GM12864 (cell line): ENCODE results near the gene MRPS18A.

Source experiments
- DNase-seq: peaks from one replicate; pipeline ENCODE4 v3.0.0-alpha.2; 2011; ENCODE audit warnings: low read depth
- H3K4me3 ChIP-seq: 2 replicates; pipeline ENCODE4 v1.5.1; 2011; ENCODE audit warnings: mild to moderate bottlenecking, low read depth, low read length, control low read depth
- TF ChIP-seq, protein P1 (sequence below): IDR thresholded peaks from 2 replicates; pipeline ENCODE4 v1.5.1; 2011; ENCODE audit warnings: low read depth, mild to moderate bottlenecking, moderate library complexity, low read length, control low read depth, inconsistent platforms; ENCODE audit errors: missing control alignments

The MRPS18A gene

DNA sequence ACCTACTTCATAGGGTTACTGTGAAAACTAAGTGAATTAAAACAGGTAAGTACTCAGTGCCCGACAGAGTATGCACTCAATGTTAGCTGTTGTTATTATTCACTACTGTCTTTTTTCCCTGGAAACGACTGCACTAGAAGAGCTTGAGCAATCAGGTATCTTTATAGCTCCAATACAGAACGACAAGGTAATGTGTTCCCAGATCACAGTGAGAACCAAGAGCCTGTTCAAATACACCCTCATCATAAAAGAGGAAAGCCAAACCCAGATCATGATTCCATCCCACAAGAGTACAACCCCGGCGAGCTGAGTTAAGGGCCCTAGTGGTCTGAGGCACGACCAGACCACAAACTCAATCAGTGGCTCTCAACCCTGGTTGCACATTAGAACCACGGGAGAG lies 9.8 kb downstream of the MRPS18A start:
- TF ChIP-seq, protein P1, sequence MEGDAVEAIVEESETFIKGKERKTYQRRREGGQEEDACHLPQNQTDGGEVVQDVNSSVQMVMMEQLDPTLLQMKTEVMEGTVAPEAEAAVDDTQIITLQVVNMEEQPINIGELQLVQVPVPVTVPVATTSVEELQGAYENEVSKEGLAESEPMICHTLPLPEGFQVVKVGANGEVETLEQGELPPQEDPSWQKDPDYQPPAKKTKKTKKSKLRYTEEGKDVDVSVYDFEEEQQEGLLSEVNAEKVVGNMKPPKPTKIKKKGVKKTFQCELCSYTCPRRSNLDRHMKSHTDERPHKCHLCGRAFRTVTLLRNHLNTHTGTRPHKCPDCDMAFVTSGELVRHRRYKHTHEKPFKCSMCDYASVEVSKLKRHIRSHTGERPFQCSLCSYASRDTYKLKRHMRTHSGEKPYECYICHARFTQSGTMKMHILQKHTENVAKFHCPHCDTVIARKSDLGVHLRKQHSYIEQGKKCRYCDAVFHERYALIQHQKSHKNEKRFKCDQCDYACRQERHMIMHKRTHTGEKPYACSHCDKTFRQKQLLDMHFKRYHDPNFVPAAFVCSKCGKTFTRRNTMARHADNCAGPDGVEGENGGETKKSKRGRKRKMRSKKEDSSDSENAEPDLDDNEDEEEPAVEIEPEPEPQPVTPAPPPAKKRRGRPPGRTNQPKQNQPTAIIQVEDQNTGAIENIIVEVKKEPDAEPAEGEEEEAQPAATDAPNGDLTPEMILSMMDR: no peak
- DNase-seq: no peak
- H3K4me3 ChIP-seq: no peak overlapping the region

DNA sequence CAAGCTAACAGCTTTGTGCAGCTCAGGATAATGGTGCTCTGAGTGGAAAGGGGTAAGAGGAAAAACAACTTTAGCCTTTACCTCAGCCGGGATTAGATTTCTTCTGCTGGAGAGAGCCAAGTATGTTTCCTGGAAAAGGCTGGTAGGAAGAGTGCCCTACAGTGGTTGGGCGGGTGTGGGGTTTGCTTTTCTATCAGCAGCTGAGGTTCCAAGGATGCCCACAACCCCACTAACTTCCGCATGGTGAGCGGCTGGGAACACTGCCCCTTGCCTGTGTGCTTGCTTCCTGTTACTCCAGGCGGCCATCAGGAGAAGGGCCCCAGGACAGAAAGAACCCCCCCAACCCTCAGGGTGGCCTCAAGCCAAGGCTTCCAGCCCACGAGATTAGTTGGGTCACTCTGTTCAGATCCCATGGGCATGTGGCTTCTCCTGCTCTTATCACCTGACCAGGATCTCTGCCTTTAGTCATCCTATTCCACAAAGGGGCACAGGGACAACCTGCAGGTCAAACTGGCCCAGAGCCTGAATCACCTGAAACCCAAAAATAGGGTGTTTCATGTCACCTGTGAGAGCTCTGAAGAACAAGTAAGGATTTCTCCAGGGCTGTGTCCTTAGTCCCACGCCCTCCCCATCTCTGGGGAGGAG lies 10.5 kb downstream of the MRPS18A start:
- TF ChIP-seq, protein P1: no peak
- no peak for DNase-seq

DNA sequence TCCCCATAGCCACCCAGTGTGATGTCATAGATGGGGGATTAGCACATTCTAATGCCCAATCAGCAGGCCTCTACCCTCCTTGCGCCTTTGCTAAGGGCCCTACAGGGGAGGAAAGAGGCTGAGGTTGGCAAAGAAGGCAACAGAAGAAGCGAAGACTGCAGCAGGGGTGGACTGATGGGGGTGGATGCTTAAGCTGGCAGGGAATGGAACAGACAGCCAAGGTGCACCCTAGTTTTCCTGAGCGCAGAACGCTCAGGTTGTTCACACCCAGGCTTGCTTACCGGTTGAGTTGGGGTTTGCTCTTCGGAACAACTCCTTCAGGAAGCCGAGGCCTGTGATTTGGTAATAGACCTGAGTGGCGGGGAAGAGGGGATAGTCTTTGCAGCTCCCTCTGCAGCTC lies 12.7 kb downstream of the MRPS18A start:
- H3K4me3 ChIP-seq: no peak overlapping the region
- no peak for DNase-seq
- TF ChIP-seq, protein P1: no peak

More for the DNA sequence above, 10.5 kb downstream of the MRPS18A start:
- no peak overlapping the region for H3K4me3 ChIP-seq

DNA sequence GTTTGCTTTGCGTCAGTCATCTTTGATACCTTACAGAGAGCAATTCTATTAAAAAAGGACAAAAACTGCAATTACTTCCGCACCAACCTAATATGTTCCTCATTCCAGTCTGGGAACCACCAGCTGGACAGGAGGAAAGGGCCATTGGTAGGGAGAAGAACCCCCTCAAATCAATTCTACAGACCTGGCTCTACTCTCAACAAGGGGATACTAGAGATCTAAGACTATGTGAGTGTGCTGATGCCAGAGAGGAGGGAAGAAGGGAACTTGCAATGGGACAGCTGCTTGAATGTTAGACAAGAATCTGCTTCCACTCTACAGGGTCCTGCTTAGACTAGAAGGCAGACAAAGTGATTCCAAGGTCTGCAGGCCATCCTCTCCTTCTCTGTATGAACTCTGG lies 13.3 kb downstream of the MRPS18A start:
- TF ChIP-seq, protein P1: no peak
- DNase-seq: no peak
- no peak overlapping the region for H3K4me3 ChIP-seq

DNA sequence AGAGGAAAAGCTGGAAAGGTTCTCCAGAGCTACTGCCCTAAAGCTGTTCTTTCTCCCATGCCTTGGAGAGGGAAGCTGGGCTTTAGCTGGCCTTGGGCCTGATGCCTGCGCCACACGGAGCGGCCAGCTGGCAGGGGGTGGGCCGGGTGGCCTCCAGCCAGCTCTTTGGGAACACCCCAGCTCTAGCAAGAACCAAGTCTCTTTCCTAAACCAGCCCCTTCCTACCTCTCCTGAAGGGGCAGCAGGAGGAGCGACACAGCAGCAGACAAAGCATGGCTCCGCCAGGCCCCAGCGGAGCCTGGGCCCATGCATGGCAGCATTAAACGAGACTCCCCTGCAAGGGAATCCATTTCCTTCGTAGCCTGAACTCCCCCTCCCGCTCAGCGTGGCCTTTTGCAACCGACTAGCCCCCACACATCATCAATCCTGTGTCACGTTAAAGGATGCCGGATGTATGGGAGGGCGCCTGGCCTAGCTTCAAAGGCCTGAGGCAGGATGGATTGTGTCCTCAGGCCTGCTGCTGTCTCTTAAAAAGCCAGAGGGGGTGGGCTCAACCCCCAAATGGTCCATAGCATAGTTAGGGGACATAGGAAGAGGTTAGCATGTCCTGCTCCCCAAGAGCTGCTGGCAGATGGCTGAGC lies 14.0 kb downstream of the MRPS18A start:
- DNase-seq: no peak
- no peak overlapping the region for H3K4me3 ChIP-seq
- TF ChIP-seq, protein P1: no peak

DNA sequence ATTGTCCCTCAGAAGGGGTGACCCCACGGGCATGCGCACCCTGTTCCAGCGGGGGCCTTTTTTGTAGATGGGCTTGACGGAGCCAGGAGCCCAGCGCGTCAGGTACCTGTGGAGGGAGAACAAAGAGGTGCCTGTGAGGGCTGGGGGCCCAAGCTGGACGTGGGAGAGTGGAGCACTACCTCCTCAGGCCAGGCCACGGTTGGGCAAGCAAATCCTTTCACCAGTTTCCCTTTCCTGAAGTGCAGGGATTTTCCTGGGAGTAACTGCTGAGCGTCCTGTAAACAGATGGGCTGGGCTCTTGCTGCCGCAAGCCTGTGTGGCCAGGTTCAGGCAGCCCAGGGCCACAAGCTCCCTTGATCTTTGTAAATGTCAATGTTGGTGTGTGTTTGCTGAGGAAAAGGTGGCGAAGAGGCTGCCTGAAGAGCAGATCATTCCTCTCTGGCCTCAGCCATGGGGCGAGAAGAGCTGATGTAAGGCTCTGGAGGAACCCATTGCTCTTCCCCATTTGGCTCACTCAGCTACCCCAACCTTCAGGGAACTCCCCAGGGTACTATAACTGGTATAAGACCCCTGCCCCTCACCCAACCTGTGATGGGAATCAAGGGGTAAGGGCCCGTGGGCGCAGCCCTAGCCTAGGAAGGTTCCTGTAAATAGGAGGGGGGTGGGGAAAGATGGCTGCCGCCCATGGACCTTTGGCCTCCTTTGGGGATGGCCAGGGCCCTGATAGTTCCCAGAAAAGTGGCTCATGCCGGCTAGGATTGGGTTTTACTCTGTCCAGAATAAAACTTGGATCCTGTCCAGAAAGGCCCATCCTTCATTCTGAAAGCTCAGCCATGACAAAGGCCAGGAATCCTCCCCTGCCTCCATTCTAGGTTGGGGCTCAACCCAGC lies 15.5 kb downstream of the MRPS18A start:
- TF ChIP-seq, protein P1: no peak
- no peak for DNase-seq
- no peak overlapping the region for H3K4me3 ChIP-seq
